Adrenal gland (tissue), 5 donors: ENCODE data around the gene CEP41.

Experiments
- POLR2A ChIP-seq, 2 donors: fragments of 450-650 bp; IDR thresholded peaks; one replicate each; pipeline ENCODE4 v1.6.1; 2017; ENCODE audit warnings: antibody characterized with exemption in 2 of 2, mild to moderate bottlenecking in 2 of 2, moderate library complexity in 1 of 2
- TF ChIP-seq, protein P1 (sequence below), 6 experiments: fragments of 450-650 bp in 4 of 6; fragments of 200-600 bp in 2 of 6; sonication (generic) in 1 of 6; IDR thresholded peaks; 1 replicate in 5 of 6; 2 replicates in 1 of 6; pipeline versions ENCODE4 v1.5.1 to v1.8.0; 2016 to 2021; ENCODE audit warnings: antibody characterized with exemption in 6 of 6, mild to moderate bottlenecking in 2 of 6, moderate library complexity in 1 of 6
- donor health status: DM: no; HTN: no; CAD: no.

DNA sequence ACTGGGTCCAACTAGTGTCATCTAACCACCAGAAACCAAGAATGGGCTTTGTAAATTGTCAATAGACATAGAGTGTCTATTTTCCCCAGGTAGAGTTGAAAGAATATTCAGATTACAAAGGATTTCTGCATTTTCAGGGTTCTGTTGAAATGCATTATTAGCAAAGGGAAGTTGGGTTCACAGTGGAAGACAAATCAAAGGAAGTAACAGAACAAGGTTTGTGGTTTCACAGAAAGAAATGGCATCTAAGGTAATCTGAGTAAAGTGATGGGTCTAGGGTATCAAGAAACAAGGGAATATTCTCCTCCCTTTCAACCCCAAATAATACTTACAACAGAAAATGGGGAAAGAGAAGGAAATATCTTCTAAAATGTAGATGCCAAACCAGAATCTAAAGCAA lies 25.8 kb downstream of the CEP41 start:
- TF ChIP-seq, protein P1, sequence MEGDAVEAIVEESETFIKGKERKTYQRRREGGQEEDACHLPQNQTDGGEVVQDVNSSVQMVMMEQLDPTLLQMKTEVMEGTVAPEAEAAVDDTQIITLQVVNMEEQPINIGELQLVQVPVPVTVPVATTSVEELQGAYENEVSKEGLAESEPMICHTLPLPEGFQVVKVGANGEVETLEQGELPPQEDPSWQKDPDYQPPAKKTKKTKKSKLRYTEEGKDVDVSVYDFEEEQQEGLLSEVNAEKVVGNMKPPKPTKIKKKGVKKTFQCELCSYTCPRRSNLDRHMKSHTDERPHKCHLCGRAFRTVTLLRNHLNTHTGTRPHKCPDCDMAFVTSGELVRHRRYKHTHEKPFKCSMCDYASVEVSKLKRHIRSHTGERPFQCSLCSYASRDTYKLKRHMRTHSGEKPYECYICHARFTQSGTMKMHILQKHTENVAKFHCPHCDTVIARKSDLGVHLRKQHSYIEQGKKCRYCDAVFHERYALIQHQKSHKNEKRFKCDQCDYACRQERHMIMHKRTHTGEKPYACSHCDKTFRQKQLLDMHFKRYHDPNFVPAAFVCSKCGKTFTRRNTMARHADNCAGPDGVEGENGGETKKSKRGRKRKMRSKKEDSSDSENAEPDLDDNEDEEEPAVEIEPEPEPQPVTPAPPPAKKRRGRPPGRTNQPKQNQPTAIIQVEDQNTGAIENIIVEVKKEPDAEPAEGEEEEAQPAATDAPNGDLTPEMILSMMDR (IDR thresholded peaks at IDR 0.05): no peak
- TF ChIP-seq POLR2A (IDR thresholded peaks at IDR 0.05): no peak
